Measurements from ENCODE around the gene KRR1. TPM values are rescaled to one million over a fixed set of nuclear protein-coding genes. Genes with fewer than 3 reads are reported as not detected.
"Not testable (repeated sequence)": the region's sequence is repeated elsewhere in the genome, so short reads cannot be mapped to it uniquely, and the experiment has no call there.

The KRR1 gene
- total RNA-seq, 4 donors from 2014 or later: 11.5 to 37.1 (median 24.7) TPM

DNA sequence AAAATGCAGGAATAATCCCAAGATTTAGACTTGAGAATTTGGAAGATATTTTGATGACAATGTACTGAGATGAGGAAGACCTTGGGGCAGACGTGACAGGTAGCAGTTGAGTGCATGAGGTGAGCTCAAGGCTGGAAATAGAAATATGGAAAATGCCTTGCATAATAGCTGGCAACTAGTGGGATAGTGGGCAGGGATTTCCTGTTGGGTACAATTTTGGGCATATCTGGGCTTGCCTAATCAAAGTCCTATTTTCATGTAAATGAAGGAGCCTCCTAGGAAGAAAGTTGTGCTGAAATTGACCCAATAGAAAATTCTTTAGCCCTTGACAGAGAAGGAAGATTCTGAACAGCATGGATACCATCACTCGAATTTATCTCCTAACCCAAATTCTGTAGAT is 37.3 kb downstream of the KRR1 start:
- H3K27ac ChIP-seq: no peak overlapping the region
- no peak overlapping the region for H3K4me3 ChIP-seq
- no peaks in the 10 kb centered on the region for H3K9me3 ChIP-seq
- H3K36me3 ChIP-seq: no peaks in the 10 kb centered on the region
- H3K4me1 ChIP-seq: peaks cover 0 to 11% (median 3%) of the 10 kb centered on the region in 4 donors
- TF ChIP-seq, protein P1, sequence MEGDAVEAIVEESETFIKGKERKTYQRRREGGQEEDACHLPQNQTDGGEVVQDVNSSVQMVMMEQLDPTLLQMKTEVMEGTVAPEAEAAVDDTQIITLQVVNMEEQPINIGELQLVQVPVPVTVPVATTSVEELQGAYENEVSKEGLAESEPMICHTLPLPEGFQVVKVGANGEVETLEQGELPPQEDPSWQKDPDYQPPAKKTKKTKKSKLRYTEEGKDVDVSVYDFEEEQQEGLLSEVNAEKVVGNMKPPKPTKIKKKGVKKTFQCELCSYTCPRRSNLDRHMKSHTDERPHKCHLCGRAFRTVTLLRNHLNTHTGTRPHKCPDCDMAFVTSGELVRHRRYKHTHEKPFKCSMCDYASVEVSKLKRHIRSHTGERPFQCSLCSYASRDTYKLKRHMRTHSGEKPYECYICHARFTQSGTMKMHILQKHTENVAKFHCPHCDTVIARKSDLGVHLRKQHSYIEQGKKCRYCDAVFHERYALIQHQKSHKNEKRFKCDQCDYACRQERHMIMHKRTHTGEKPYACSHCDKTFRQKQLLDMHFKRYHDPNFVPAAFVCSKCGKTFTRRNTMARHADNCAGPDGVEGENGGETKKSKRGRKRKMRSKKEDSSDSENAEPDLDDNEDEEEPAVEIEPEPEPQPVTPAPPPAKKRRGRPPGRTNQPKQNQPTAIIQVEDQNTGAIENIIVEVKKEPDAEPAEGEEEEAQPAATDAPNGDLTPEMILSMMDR (IDR thresholded peaks at IDR 0.05): no peak
- no peak for TF ChIP-seq POLR2A (IDR thresholded peaks at IDR 0.05)
- DNase-seq: no peak
- no peaks in the 10 kb centered on the region for H3K27me3 ChIP-seq

DNA sequence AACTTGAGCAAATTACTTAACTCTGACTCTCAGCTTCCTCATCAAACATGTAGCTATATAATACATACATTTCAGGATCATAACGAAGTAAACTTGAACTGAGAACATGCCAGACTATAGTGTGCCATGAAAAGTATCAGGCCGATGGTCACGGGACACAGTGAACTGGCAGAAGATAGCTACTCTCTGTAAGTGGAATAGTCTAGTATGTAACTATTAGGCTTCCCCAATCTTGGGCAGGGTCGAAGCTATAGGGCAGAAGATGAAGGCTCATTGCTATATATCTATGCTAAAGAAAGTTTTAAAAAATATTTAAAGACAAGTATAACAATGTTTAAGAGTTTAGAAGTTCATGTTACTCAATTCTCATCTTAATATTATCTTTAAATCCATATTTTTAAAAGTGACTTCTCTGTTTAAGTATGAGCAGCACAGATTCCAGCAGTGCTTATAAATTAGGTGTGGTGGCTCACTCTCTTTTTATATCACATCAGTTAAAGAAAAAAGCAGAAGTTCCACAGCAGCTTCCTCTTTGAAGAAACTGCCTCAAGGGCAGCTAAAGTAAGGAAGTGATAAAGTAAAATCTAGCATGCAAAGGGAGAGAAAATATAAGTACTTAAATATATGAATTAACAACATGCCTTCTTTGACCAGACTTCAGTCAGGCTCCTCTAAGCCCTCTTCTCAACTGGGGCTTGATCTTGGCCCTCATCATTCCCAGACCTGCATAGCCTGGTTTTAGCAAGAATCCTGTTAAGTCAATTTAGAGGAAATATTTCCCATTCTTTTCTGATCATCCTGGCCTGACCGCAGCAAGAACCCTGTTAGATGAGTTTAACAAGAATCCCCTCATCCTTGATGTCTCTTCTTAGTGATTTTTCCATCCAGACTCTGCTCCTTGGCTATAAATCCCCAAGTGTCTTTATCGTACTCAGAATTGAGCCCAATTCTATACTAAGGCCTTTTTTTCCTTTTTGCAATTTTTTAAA is 39.2 kb downstream of the KRR1 start:
- H3K27me3 ChIP-seq: no peaks in the 10 kb centered on the region
- H3K4me3 ChIP-seq: no peak overlapping the region
- TF ChIP-seq, protein P1 (IDR thresholded peaks at IDR 0.05): no peak
- TF ChIP-seq POLR2A (IDR thresholded peaks at IDR 0.05): no peak
- DNase-seq: no peak
- H3K27ac ChIP-seq: peak overlapping the region in 1 of 4 donors; percentile 59
- H3K9me3 ChIP-seq: no peaks in the 10 kb centered on the region
- no peaks in the 10 kb centered on the region for H3K36me3 ChIP-seq
- H3K4me1 ChIP-seq: no peaks in the 10 kb centered on the region

DNA sequence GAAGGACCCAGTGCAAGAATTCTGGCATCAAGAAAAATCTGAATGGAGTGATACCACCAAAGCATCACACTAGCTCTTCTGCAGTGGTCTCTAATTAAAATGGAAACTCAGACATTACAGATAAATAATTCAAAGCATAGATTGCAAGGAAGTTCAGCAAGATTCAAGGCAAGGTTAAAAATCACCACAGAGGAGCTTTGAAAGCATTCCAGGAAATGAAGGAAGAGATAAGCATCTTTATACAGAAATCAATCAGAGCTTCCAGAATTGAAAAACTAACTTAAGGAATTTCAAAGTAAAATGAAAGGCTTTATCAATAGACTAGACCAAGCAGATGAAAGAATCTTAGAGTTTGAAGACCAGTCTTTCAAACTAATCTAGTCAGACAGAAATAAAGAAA is 51.2 kb downstream of the KRR1 start:
- TF ChIP-seq POLR2A (IDR thresholded peaks at IDR 0.05): no peak
- TF ChIP-seq, protein P1 (IDR thresholded peaks at IDR 0.05): no peak
- no peaks in the 10 kb centered on the region for H3K27me3 ChIP-seq
- DNase-seq: no peak

DNA sequence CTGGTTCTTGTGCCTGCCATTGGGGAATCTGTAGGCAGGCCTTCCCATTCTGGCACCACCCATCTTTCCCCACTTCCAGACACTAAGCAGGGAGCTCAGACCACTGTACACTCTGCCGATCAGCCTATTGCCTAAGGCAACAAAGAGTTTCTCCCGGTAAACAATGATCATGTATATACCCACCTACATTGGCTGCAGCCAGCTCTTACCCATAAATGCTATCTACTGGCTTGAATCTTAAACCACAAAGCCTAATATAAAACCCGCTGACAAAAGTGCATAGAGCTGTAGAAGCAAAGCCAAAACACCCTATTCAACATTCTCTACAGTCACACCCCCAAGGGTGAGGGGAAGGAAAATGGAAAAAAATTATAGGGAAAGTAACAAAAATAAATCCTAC is 51.7 kb downstream of the KRR1 start:
- Histone ChIP-seq H3K27me3 (no peaks in the 10 kb centered on the region), H3K9me3 (peaks cover 0 to 3% (median 0%) of the 10 kb centered on the region in 4 donors), H3K4me3 (no peak overlapping the region), H3K36me3 (no peaks in the 10 kb centered on the region), H3K4me1 (no peaks in the 10 kb centered on the region), H3K27ac (no peak overlapping the region)
- DNase-seq: no peak
- TF ChIP-seq POLR2A (IDR thresholded peaks at IDR 0.05): no peak
- TF ChIP-seq, protein P1 (IDR thresholded peaks at IDR 0.05): no peak

More for the DNA sequence above, 51.2 kb downstream of the KRR1 start:
- Histone ChIP-seq H3K27ac (no peak overlapping the region), H3K4me1 (no peaks in the 10 kb centered on the region), H3K9me3 (peaks cover 0 to 3% (median 0%) of the 10 kb centered on the region in 4 donors), H3K4me3 (no peak overlapping the region), H3K36me3 (no peaks in the 10 kb centered on the region)

DNA sequence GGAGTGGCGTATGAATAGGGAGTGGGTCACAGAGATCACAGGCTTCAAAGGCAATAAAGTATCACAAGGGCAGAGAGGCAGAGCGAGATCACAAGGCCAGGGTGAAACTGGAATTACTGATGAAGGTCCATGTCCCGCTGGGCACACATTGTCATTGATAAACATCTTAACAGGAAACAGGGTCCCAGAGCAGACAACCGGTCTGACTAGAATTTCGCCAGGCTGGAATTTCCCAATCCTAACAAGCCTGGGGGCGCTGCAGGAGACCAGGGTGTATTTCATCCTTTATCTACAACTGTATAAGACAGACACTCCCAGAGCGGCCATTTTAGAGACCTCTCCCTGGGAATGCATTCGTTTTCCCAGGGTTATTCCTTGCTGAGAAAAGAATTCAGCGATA is 53.5 kb downstream of the KRR1 start:
- not testable (repeated sequence) for H3K27ac ChIP-seq, H3K36me3 ChIP-seq, H3K9me3 ChIP-seq, DNase-seq, H3K27me3 ChIP-seq, H3K4me1 ChIP-seq, H3K4me3 ChIP-seq

DNA sequence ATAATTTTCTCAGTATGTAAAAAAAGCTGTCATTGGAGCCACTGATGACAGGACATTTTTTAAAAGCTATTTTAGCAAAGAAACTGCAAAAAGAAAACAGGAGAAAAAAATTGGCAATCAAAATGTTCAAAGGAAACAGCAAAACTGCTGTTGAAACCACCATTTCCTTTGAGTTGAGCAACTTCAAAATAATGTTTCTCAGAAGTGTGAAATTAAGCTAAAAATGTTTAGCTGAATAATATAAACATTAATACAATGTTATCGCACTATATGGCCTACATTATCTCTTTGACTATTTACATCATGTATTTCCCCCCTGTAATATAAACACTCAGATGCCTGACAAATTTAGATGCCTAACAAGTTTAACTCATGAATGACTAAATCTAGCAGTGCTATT is 54.2 kb downstream of the KRR1 start:
- H3K36me3 ChIP-seq: no peaks in the 10 kb centered on the region
- TF ChIP-seq, protein P1 (IDR thresholded peaks at IDR 0.05): no peak
- TF ChIP-seq POLR2A (IDR thresholded peaks at IDR 0.05): no peak
- no peaks in the 10 kb centered on the region for H3K4me1 ChIP-seq
- H3K9me3 ChIP-seq: peaks cover 0 to 3% (median 0%) of the 10 kb centered on the region in 4 donors
- no peak overlapping the region for H3K27ac ChIP-seq
- H3K27me3 ChIP-seq: no peaks in the 10 kb centered on the region
- DNase-seq: no peak
- H3K4me3 ChIP-seq: no peak overlapping the region
